ENCODE measurements around the gene ASCL2.

ASCL2 gene

GRCh38 chr11:2313051-2313951, 42.9 kb upstream of the ASCL2 start:
- H3K27me3 ChIP-seq (ENCODE audit: control insufficient read depth, insufficient read depth, low read length), result no peaks in the 10 kb centered on the region
- no peak overlapping the region for H3K9ac ChIP-seq (ENCODE audit: low read depth, low read length)
- no peaks in the 10 kb centered on the region for H3K36me3 ChIP-seq (ENCODE audit: control insufficient read depth, insufficient read depth, low read length)
- H3K4me1 ChIP-seq (ENCODE audit: control insufficient read depth, insufficient read depth, low read length), result no peaks in the 10 kb centered on the region
- no peak overlapping the region for H3K4me3 ChIP-seq (ENCODE audit: low read depth, low read length)
- H3K9me3 ChIP-seq (ENCODE audit: control insufficient read depth, insufficient read depth, low read length), result no peaks in the 10 kb centered on the region

- H3K4me3 ChIP-seq (ENCODE audit: low read depth, low read length), result no peak overlapping the region
- no peak overlapping the region for H3K9ac ChIP-seq (ENCODE audit: low read depth, low read length)
- no peaks in the 10 kb centered on the region for H3K4me1 ChIP-seq (ENCODE audit: control insufficient read depth, insufficient read depth, low read length)
- H3K36me3 ChIP-seq (ENCODE audit: control insufficient read depth, insufficient read depth, low read length), result no peaks in the 10 kb centered on the region
- H3K27me3 ChIP-seq (ENCODE audit: control insufficient read depth, insufficient read depth, low read length), result no peaks in the 10 kb centered on the region
- no peaks in the 10 kb centered on the region for H3K9me3 ChIP-seq (ENCODE audit: control insufficient read depth, insufficient read depth, low read length)
These were observed 42.0 kb upstream of the ASCL2 start for GRCh38 chr11:2312232-2313042.

GRCh38 chr11:2311353-2312133, 41.2 kb upstream of the ASCL2 start:
- H3K9ac ChIP-seq (ENCODE audit: low read depth, low read length), result no peak overlapping the region
- H3K4me1 ChIP-seq (ENCODE audit: control insufficient read depth, insufficient read depth, low read length), result no peaks in the 10 kb centered on the region

GRCh38 chr11:2310786-2311352, 40.5 kb upstream of the ASCL2 start:
- Histone ChIP-seq H3K4me3 (ENCODE audit: low read depth, low read length) (no peak overlapping the region), H3K4me1 (ENCODE audit: control insufficient read depth, insufficient read depth, low read length) (no peaks in the 10 kb centered on the region), H3K9me3 (ENCODE audit: control insufficient read depth, insufficient read depth, low read length) (no peaks in the 10 kb centered on the region), H3K36me3 (ENCODE audit: control insufficient read depth, insufficient read depth, low read length) (no peaks in the 10 kb centered on the region), H3K9ac (ENCODE audit: low read depth, low read length) (no peak overlapping the region), H3K27me3 (ENCODE audit: control insufficient read depth, insufficient read depth, low read length) (no peaks in the 10 kb centered on the region)

More at GRCh38 chr11:2311353-2312133, 41.2 kb upstream of the ASCL2 start:
- Histone ChIP-seq H3K9me3 (ENCODE audit: control insufficient read depth, insufficient read depth, low read length) (no peaks in the 10 kb centered on the region), H3K36me3 (ENCODE audit: control insufficient read depth, insufficient read depth, low read length) (no peaks in the 10 kb centered on the region), H3K27me3 (ENCODE audit: control insufficient read depth, insufficient read depth, low read length) (no peaks in the 10 kb centered on the region), H3K4me3 (ENCODE audit: low read depth, low read length) (no peak overlapping the region)

GRCh38 chr11:2310073-2310785, 39.8 kb upstream of the ASCL2 start:
- Histone ChIP-seq H3K9me3 (ENCODE audit: control insufficient read depth, insufficient read depth, low read length) (no peaks in the 10 kb centered on the region), H3K36me3 (ENCODE audit: control insufficient read depth, insufficient read depth, low read length) (no peaks in the 10 kb centered on the region), H3K27me3 (ENCODE audit: control insufficient read depth, insufficient read depth, low read length) (no peaks in the 10 kb centered on the region), H3K4me1 (ENCODE audit: control insufficient read depth, insufficient read depth, low read length) (no peaks in the 10 kb centered on the region), H3K4me3 (ENCODE audit: low read depth, low read length) (no peak overlapping the region), H3K9ac (ENCODE audit: low read depth, low read length) (no peak overlapping the region)

- no peak overlapping the region for H3K9ac ChIP-seq (ENCODE audit: low read depth, low read length)
- no peaks in the 10 kb centered on the region for H3K36me3 ChIP-seq (ENCODE audit: control insufficient read depth, insufficient read depth, low read length)
- no peaks in the 10 kb centered on the region for H3K27me3 ChIP-seq (ENCODE audit: control insufficient read depth, insufficient read depth, low read length)
- no peaks in the 10 kb centered on the region for H3K9me3 ChIP-seq (ENCODE audit: control insufficient read depth, insufficient read depth, low read length)
- H3K4me3 ChIP-seq (ENCODE audit: low read depth, low read length), result no peak overlapping the region
- no peaks in the 10 kb centered on the region for H3K4me1 ChIP-seq (ENCODE audit: control insufficient read depth, insufficient read depth, low read length)
These were observed 39.1 kb upstream of the ASCL2 start for GRCh38 chr11:2309251-2310072.

GRCh38 chr11:2308713-2309112, 38.3 kb upstream of the ASCL2 start:
- Histone ChIP-seq H3K9me3 (ENCODE audit: control insufficient read depth, insufficient read depth, low read length) (no peaks in the 10 kb centered on the region), H3K36me3 (ENCODE audit: control insufficient read depth, insufficient read depth, low read length) (no peaks in the 10 kb centered on the region), H3K27me3 (ENCODE audit: control insufficient read depth, insufficient read depth, low read length) (no peaks in the 10 kb centered on the region), H3K4me1 (ENCODE audit: control insufficient read depth, insufficient read depth, low read length) (no peaks in the 10 kb centered on the region), H3K4me3 (ENCODE audit: low read depth, low read length) (no peak overlapping the region), H3K9ac (ENCODE audit: low read depth, low read length) (no peak overlapping the region)

GRCh38 chr11:2307501-2308331, 37.3 kb upstream of the ASCL2 start:
- H3K36me3 ChIP-seq (ENCODE audit: control insufficient read depth, insufficient read depth, low read length), result no peaks in the 10 kb centered on the region
- H3K9ac ChIP-seq (ENCODE audit: low read depth, low read length), result no peak overlapping the region
- H3K27me3 ChIP-seq (ENCODE audit: control insufficient read depth, insufficient read depth, low read length), result no peaks in the 10 kb centered on the region
- no peaks in the 10 kb centered on the region for H3K9me3 ChIP-seq (ENCODE audit: control insufficient read depth, insufficient read depth, low read length)
- no peaks in the 10 kb centered on the region for H3K4me1 ChIP-seq (ENCODE audit: control insufficient read depth, insufficient read depth, low read length)
- no peak overlapping the region for H3K4me3 ChIP-seq (ENCODE audit: low read depth, low read length)

GRCh38 chr11:2306877-2307500, 36.6 kb upstream of the ASCL2 start:
- H3K9ac ChIP-seq (ENCODE audit: low read depth, low read length), result no peak overlapping the region
- no peak overlapping the region for H3K4me3 ChIP-seq (ENCODE audit: low read depth, low read length)
- no peaks in the 10 kb centered on the region for H3K27me3 ChIP-seq (ENCODE audit: control insufficient read depth, insufficient read depth, low read length)
- no peaks in the 10 kb centered on the region for H3K4me1 ChIP-seq (ENCODE audit: control insufficient read depth, insufficient read depth, low read length)
- no peaks in the 10 kb centered on the region for H3K36me3 ChIP-seq (ENCODE audit: control insufficient read depth, insufficient read depth, low read length)
- H3K9me3 ChIP-seq (ENCODE audit: control insufficient read depth, insufficient read depth, low read length), result no peaks in the 10 kb centered on the region
